ENCODE data around the gene ADARB2. TPM values are rescaled to one million over a fixed set of nuclear protein-coding genes. Genes with fewer than 3 reads are reported as not detected.
"Not testable (repeated sequence)": the region's sequence is repeated elsewhere in the genome, so short reads cannot be mapped to it uniquely, and the experiment has no call there.

ADARB2 gene
- total RNA-seq, 1 donor from 2014 or later = 0.22 TPM

- DNase-seq = no peak
- intact Hi-C loops (cut with micrococcal nuclease) = no loop called here
- ATAC-seq = no peak
Measured at GRCh38 chr10:1544929-1545328, 192.4 kb downstream of the ADARB2 start.

GRCh38 chr10:1544209-1544673 lies 193.1 kb downstream of the ADARB2 start:
- ATAC-seq (no peak), DNase-seq (no peak)
- intact Hi-C loops (cut with micrococcal nuclease) = no loop called here

- intact Hi-C loops (cut with micrococcal nuclease) = no loop called here
- ATAC-seq (no peak), DNase-seq (no peak)
Measured at GRCh38 chr10:1543596-1543995, 193.7 kb downstream of the ADARB2 start.

GRCh38 chr10:1542941-1543340 lies 194.4 kb downstream of the ADARB2 start:
- intact Hi-C loops (cut with micrococcal nuclease) = no loop called here
- no peak for DNase-seq

GRCh38 chr10:1540144-1540543 lies 197.2 kb downstream of the ADARB2 start:
- ATAC-seq (no peak), DNase-seq (no peak)
- intact Hi-C loops (cut with micrococcal nuclease) = no loop called here

More at GRCh38 chr10:1542941-1543340, 194.4 kb downstream of the ADARB2 start:
- no peak for ATAC-seq

GRCh38 chr10:1539216-1539615 lies 198.1 kb downstream of the ADARB2 start:
- ATAC-seq = no peak
- intact Hi-C loops (cut with micrococcal nuclease) = no loop called here
- no peak for DNase-seq

- no peak for DNase-seq
- ATAC-seq = no peak
- intact Hi-C loops (cut with micrococcal nuclease) = no loop called here
Measured at GRCh38 chr10:1538531-1539061, 198.7 kb downstream of the ADARB2 start.

GRCh38 chr10:1538121-1538520 lies 199.2 kb downstream of the ADARB2 start:
- no peak for DNase-seq
- ATAC-seq = no peak

GRCh38 chr10:1537449-1537848 lies 199.9 kb downstream of the ADARB2 start:
- ATAC-seq; intact Hi-C loops (cut with micrococcal nuclease); DNase-seq: not testable (repeated sequence)

More at GRCh38 chr10:1538121-1538520, 199.2 kb downstream of the ADARB2 start:
- intact Hi-C loops (cut with micrococcal nuclease) = no loop called here

- ATAC-seq (no peak), DNase-seq (no peak)
- intact Hi-C loops (cut with micrococcal nuclease) = no loop called here
Measured at GRCh38 chr10:1536341-1536740, 201.0 kb downstream of the ADARB2 start.

- DNase-seq (no peak), ATAC-seq (no peak)
- intact Hi-C loops (cut with micrococcal nuclease) = no loop called here
Measured at GRCh38 chr10:1535301-1535965, 201.9 kb downstream of the ADARB2 start.

- DNase-seq (no peak), ATAC-seq (no peak)
- intact Hi-C loops (cut with micrococcal nuclease) = no loop called here
Measured at GRCh38 chr10:1534820-1535219, 202.5 kb downstream of the ADARB2 start.

- ATAC-seq (no peak), DNase-seq (no peak)
- intact Hi-C loops (cut with micrococcal nuclease) = no loop called here
Measured at GRCh38 chr10:1532636-1533035, 204.7 kb downstream of the ADARB2 start.

- DNase-seq (no peak), ATAC-seq (no peak)
- intact Hi-C loops (cut with micrococcal nuclease) = no loop called here
Measured at GRCh38 chr10:1531883-1532597, 205.3 kb downstream of the ADARB2 start.

- no peak for ATAC-seq
- no peak for DNase-seq
- intact Hi-C loops (cut with micrococcal nuclease) = no loop called here
Measured at GRCh38 chr10:1530871-1531517, 206.3 kb downstream of the ADARB2 start.

- ATAC-seq (no peak), DNase-seq (no peak)
- intact Hi-C loops (cut with micrococcal nuclease) = no loop called here
Measured at GRCh38 chr10:1529806-1530413, 207.4 kb downstream of the ADARB2 start.

GRCh38 chr10:1527951-1528350 lies 209.4 kb downstream of the ADARB2 start:
- intact Hi-C loops (cut with micrococcal nuclease) = no loop called here
- ATAC-seq (no peak), DNase-seq (no peak)

- ATAC-seq = no peak
- DNase-seq = no peak
- intact Hi-C loops (cut with micrococcal nuclease) = no loop called here
Measured at GRCh38 chr10:1526436-1527055, 210.8 kb downstream of the ADARB2 start.

All from left ventricle myocardium superior (tissue), 1 donor.